Measurements from ENCODE around the gene ACOX3.
"Not testable (repeated sequence)": the region's sequence is repeated elsewhere in the genome, so short reads cannot be mapped to it uniquely, and the experiment has no call there.

The ACOX3 gene

DNA sequence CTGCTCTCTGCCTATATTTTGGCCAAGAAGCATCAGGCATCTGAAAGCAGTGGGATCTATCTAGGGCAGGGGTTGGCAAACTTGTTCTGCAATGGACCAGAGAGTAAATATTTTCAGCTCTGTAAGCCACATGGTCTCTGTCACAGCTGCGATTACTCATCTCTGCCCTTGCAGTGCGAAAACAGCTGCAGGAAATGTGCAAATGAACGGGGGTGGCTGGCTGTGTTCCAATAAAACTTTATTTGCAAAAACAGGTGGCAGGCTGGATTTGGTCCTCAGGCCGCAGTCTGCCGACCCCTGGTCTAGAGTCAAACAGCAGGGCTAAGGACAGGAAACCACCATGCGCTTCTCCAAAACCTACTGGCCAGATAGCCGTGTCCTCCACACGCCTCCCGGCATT, 48.6 kb downstream of the ACOX3 start:
- peak; percentile 75 for FAIRE-seq
- TF ChIP-seq POLR2A (IDR thresholded peaks at IDR 0.05; ENCODE audit: low read depth, low read length) (no peak), TAF1 (IDR thresholded peaks at IDR 0.05; ENCODE audit: borderline replicate concordance, low read depth, low read length) (no peak), POLR2AphosphoS5 (IDR thresholded peaks at IDR 0.05; ENCODE audit: low read depth, low read length) (peak; percentile 46; the same call in 1 of the 2 replicates)
- DNase-seq (ENCODE audit: insufficient read length): peak; percentile 49

DNA sequence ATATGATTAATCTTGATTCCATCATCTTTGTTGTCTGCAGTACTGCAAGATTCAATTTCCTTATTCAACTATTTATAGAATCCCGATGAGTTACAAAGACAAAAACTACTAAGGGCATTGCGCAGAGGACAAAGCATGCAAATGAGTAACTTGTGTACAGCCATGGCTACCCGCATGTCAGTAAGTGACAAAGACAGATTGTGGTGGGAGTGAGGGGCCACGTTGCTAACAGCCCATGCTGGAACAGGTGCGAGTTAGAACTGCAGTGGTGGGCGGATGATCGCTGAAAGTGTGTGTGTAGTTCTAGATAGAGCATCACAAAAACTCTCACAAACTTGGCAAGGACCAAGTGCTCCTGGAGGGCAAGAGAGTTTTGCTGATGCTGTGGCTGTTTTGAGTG, 49.5 kb downstream of the ACOX3 start:
- DNase-seq (ENCODE audit: insufficient read length) (no peak), FAIRE-seq (peak; percentile 30)
- TF ChIP-seq TAF1 (IDR thresholded peaks at IDR 0.05; ENCODE audit: borderline replicate concordance, low read depth, low read length) (no peak), POLR2AphosphoS5 (IDR thresholded peaks at IDR 0.05; ENCODE audit: low read depth, low read length) (no peak), POLR2A (IDR thresholded peaks at IDR 0.05; ENCODE audit: low read depth, low read length) (no peak)

DNA sequence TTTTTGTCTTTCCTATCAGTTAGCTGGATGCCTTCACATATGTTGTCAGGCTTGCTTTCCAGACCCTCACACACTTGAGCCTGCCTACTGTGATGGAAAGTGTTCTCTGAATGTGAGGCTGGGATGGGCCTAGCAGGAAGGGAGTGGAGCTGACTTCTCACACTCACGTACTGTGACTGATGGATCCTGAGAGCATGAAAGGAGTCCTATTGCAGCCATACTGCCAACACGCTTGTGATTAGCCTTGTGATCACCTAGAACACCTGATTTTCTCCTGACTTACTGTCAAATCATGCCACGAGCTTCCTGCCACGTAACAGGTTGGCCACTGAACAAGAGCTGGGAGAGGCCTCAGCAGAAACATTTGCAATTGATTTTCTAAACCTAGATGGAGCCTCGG, 49.9 kb downstream of the ACOX3 start:
- TF ChIP-seq POLR2AphosphoS5 (IDR thresholded peaks at IDR 0.05; ENCODE audit: low read depth, low read length) (no peak), POLR2A (IDR thresholded peaks at IDR 0.05; ENCODE audit: low read depth, low read length) (no peak)
- FAIRE-seq: no peak
- DNase-seq (ENCODE audit: insufficient read length): no peak

DNA sequence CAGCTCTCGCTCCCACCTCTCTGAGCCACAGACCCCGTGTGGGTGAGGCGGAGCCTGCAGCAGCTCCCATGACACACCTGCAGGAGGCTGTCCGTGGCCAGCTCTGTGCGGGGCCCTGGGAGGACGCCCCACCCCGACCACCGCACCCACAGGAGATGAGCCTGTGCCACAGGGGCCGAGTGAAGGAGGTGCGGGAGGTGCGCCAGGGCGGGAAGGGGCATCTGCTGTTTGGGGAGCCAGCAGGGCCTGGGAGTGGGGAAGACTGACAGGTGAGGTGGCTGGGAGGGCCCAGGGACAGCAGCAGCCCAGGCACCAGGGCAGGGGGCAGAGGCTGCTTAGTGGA, 52.0 kb downstream of the ACOX3 start:
- TF ChIP-seq POLR2AphosphoS5 (IDR thresholded peaks at IDR 0.05; ENCODE audit: low read depth, low read length) (no peak), TAF1 (IDR thresholded peaks at IDR 0.05; ENCODE audit: borderline replicate concordance, low read depth, low read length) (no peak), POLR2A (IDR thresholded peaks at IDR 0.05; ENCODE audit: low read depth, low read length) (no peak)

DNA sequence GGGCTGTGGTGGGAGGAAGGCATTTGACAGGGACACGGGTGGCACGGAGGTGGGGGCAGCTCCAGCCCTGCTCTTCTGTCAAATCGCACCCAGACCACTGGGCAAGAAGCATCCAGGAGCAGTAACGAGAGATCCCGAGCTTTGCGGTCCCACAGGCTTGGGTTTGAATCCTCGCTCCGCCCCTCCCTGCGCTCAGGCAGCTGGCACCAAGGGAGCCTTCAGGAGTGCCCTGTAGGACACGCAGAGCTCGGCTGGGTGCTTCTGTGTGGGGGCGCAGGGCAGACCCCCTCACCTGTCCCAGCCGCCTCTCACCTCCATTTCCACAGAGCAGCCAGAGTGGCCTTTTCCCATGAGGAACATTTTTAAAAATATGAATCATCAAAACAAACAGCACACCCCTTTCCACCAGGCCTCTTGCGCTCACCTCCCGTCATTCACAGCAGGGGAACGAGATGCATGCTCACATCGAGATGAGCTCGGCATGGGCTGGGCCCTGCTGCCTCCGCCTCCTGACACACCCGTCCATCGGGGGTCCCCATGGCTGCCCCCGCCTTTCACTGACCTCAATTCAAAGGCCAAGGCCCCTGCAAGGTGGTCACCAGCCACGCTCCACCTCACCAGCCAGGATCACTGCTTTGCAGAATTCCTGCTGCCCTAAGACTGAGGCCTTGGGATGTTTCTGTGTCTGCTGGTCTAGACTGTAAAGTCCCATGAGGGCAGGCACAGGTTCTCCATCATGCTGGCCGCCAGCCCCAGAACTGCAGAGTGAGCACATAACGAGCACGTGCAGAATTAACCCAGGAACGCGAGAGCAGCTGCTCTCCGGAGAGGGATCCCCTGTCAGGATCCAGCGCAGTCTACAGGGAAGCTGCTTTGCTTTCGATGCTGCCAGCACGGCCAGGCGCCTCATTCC, 52.7 kb downstream of the ACOX3 start:
- FAIRE-seq: no peak
- no peak for DNase-seq (ENCODE audit: insufficient read length)
- TF ChIP-seq POLR2A (IDR thresholded peaks at IDR 0.05; ENCODE audit: low read depth, low read length): no peak
- TF ChIP-seq TAF1 (IDR thresholded peaks at IDR 0.05; ENCODE audit: borderline replicate concordance, low read depth, low read length): no peak
- no peak for TF ChIP-seq POLR2AphosphoS5 (IDR thresholded peaks at IDR 0.05; ENCODE audit: low read depth, low read length)

More for the DNA sequence above, 52.0 kb downstream of the ACOX3 start:
- FAIRE-seq (no peak), DNase-seq (ENCODE audit: insufficient read length) (no peak)

DNA sequence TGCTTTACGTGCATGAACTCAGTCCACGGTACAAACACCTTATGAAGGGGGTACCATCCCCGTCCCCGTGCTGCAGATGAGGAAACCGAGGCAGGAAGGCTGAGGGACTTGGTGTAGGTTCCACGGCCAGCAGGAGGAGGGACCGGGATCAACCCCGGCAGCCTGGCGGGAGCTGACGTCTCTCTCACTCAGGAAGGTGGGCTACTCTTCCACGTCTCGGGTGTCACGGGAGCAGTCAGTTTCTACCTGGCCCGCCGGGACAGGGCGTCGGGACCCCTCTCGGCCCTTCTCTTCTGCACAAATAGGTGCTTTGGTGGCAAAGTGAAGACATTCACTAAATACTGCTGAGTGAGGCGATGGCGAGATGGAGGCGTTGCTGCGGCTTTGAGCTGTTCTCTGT, 53.3 kb downstream of the ACOX3 start:
- DNase-seq (ENCODE audit: insufficient read length) (no peak), FAIRE-seq (no peak)
- TF ChIP-seq POLR2A (IDR thresholded peaks at IDR 0.05; ENCODE audit: low read depth, low read length) (no peak), TAF1 (IDR thresholded peaks at IDR 0.05; ENCODE audit: borderline replicate concordance, low read depth, low read length) (no peak), POLR2AphosphoS5 (IDR thresholded peaks at IDR 0.05; ENCODE audit: low read depth, low read length) (no peak)

DNA sequence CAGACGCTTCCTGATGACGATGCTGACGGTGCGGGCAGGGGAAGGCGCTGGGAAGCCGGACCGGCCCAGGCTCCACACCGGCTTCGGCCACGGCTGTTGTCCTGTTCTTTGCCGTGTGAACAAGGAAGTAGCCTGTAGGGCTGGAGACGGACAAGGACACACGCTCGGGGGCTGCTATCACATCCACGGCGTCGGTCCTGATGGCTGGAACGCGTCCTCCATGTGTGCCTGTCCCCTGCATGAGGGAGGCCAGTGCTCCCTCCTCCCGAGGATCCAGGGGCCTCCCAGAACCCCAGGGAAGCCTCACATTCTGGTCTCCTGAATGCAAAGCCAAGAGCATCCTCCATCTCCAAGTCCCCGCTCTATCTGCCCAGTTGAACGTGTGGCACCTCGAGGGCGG, 53.8 kb downstream of the ACOX3 start:
- FAIRE-seq: no peak
- TF ChIP-seq TAF1 (IDR thresholded peaks at IDR 0.05; ENCODE audit: borderline replicate concordance, low read depth, low read length) (no peak), POLR2A (IDR thresholded peaks at IDR 0.05; ENCODE audit: low read depth, low read length) (no peak), POLR2AphosphoS5 (IDR thresholded peaks at IDR 0.05; ENCODE audit: low read depth, low read length) (no peak)
- no peak for DNase-seq (ENCODE audit: insufficient read length)

DNA sequence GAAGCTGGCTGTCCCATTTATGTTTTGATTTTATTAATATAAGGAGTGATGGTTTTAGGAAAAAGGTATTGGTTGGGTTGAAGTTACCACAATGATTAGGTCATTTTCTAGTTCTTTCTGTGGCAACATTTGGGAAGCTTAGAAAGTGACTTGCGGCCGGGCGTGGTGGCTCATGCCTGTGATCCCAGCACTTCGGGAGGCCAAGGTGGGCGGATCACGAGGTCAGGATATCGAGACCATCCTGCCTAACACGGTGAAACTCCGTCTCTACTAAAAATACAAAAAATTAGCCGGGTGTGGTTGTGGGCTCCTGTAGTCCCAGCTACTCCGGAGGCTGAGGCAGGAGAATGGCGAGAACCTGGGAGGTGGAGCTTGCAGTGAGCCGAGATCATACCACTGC, 54.4 kb downstream of the ACOX3 start:
- FAIRE-seq: not testable (repeated sequence)

DNA sequence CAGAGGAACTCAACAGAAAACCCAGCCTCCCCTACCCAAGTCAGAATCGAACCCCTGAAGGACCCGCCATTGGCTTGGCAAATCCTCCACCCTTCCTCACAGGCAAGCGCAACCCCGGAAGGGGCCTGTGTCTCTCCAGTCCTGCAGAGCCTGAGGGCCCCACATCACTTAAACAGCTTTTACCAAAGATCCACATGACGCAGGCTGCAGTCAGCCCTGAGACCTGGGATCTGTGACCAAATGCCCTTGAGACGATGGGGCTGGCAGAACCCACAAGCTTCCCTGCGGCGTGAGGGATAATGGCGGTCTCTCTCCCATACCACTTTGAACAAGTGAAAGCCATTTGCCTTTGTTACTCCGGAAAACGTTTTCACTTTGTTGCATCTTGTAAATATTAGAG, 54.9 kb downstream of the ACOX3 start:
- no peak for DNase-seq (ENCODE audit: insufficient read length)
- no peak for TF ChIP-seq POLR2AphosphoS5 (IDR thresholded peaks at IDR 0.05; ENCODE audit: low read depth, low read length)
- no peak for TF ChIP-seq TAF1 (IDR thresholded peaks at IDR 0.05; ENCODE audit: borderline replicate concordance, low read depth, low read length)
- no peak for TF ChIP-seq POLR2A (IDR thresholded peaks at IDR 0.05; ENCODE audit: low read depth, low read length)
- no peak for FAIRE-seq

More for the DNA sequence above, 54.4 kb downstream of the ACOX3 start:
- not testable (repeated sequence) for DNase-seq (ENCODE audit: insufficient read length)

DNA sequence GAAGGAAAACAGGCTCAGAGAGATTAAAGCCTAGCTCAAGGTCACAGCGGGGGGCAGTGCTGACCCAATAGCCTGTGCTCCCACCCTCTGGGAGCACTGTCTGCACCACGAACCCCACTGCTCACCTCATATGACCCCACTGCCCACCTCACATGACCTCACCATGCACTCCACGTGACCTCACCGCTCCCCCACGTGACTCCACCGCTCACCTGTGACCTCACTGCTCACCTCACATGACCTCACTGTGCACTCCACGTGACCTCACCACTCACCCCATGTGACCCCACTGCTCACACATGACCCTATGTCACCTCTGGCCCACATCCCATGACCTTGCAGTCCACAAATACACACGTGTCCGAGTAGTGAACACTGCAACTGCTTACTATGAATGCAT, 55.4 kb downstream of the ACOX3 start:
- DNase-seq (ENCODE audit: insufficient read length) (no peak), FAIRE-seq (no peak)
- TF ChIP-seq POLR2AphosphoS5 (IDR thresholded peaks at IDR 0.05; ENCODE audit: low read depth, low read length): no peak
- no peak for TF ChIP-seq POLR2A (IDR thresholded peaks at IDR 0.05; ENCODE audit: low read depth, low read length)
- no peak for TF ChIP-seq TAF1 (IDR thresholded peaks at IDR 0.05; ENCODE audit: borderline replicate concordance, low read depth, low read length)

DNA sequence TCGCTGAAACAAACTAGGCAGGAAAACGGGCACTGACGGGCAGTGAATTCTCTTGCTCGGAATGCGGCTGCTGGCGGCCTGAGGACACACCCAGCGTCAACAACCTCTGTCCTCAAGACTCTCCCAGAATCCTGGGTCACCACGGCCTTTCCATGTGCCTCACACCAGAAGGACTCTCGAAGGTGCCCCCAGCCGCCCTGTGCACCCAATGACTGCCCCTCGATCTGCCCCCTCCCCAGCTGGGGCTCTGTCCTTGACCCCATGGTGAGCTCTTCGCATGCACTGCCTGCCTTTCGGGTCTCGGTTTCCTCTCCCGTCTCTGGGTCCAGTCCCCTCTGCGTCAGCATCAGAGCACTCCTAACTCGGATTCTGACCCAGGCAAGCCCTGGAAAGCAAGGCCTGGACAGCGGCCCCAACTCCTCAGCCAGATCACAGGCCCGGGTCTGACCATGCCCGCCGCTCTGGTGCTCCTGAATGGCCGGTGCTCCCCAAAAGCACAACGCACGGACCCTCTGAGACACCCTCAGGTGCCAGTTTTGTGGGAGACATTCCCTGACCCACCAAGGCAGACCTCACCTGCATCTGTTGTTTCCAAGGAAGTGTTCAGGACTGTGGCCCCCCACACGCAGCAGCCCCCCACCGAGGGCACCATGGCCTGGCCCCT, 56.0 kb downstream of the ACOX3 start:
- FAIRE-seq (no peak), DNase-seq (ENCODE audit: insufficient read length) (no peak)
- no peak for TF ChIP-seq POLR2AphosphoS5 (IDR thresholded peaks at IDR 0.05; ENCODE audit: low read depth, low read length)
- no peak for TF ChIP-seq TAF1 (IDR thresholded peaks at IDR 0.05; ENCODE audit: borderline replicate concordance, low read depth, low read length)
- no peak for TF ChIP-seq POLR2A (IDR thresholded peaks at IDR 0.05; ENCODE audit: low read depth, low read length)
